PFSK-1 (cell line): ENCODE data around the gene ADGRA1.

Experiments
- FOXP2 ChIP-seq: optimal IDR thresholded peaks from 2 replicates; pipeline ENCODE3; 2011; ENCODE audit warnings: borderline replicate concordance, control low read depth, inconsistent platforms; ENCODE audit not compliant: insufficient read depth; ENCODE audit errors: extremely low read length, extremely low read depth
- POLR2AphosphoS5 ChIP-seq: IDR thresholded peaks from 2 replicates; pipeline ENCODE4 v1.6.1; 2012; ENCODE audit warnings: low read depth, mild to moderate bottlenecking, control low read depth, low read length, moderate library complexity
- REST ChIP-seq, 2 experiments: IDR thresholded peaks; 2 replicates each; pipeline versions ENCODE4 v1.6.1 to v1.8.0; 2011 to 2012; ENCODE audit warnings: low read depth in 2 of 2, low read length in 2 of 2, control low read depth in 1 of 2, inconsistent platforms in 1 of 2, mild to moderate bottlenecking in 1 of 2, moderate library complexity in 1 of 2; ENCODE audit not compliant: insufficient read depth in 1 of 2
- SIN3A ChIP-seq: IDR thresholded peaks from 2 replicates; pipeline ENCODE4 v1.6.1; 2012; ENCODE audit warnings: mild to moderate bottlenecking, low read length, moderate library complexity, borderline replicate concordance; ENCODE audit not compliant: insufficient read depth
- TAF1 ChIP-seq: IDR thresholded peaks from 2 replicates; pipeline ENCODE4 v1.6.1; 2012; ENCODE audit warnings: low read length, control low read depth, borderline replicate concordance; ENCODE audit not compliant: insufficient read depth

ADGRA1 gene

GRCh38 chr10:133165556-133166503 lies 78.1 kb downstream of the ADGRA1 start:
- TF ChIP-seq FOXP2 = no peak
- TF ChIP-seq SIN3A = no peak
- TF ChIP-seq TAF1 = no peak
- TF ChIP-seq REST (IDR thresholded peaks at IDR 0.05; ENCODE audit: insufficient read depth in 1 of 2, low read depth in 2 of 2, low read length in 2 of 2) = no peak
- TF ChIP-seq POLR2AphosphoS5 = no peak

GRCh38 chr10:133166504-133166827 lies 78.7 kb downstream of the ADGRA1 start:
- TF ChIP-seq TAF1 = no peak
- no peak for TF ChIP-seq FOXP2
- TF ChIP-seq SIN3A = no peak
- TF ChIP-seq REST (IDR thresholded peaks at IDR 0.05; ENCODE audit: insufficient read depth in 1 of 2, low read depth in 2 of 2, low read length in 2 of 2) = no peak

GRCh38 chr10:133166828-133167692 lies 79.3 kb downstream of the ADGRA1 start:
- TF ChIP-seq SIN3A = no peak
- no peak for TF ChIP-seq FOXP2
- TF ChIP-seq POLR2AphosphoS5 = no peak
- TF ChIP-seq REST (IDR thresholded peaks at IDR 0.05; ENCODE audit: insufficient read depth in 1 of 2, low read depth in 2 of 2, low read length in 2 of 2) = no peak
- TF ChIP-seq TAF1 = no peak

GRCh38 chr10:133167693-133168616 lies 80.2 kb downstream of the ADGRA1 start:
- TF ChIP-seq FOXP2 = no peak
- no peak for TF ChIP-seq POLR2AphosphoS5
- no peak for TF ChIP-seq REST (IDR thresholded peaks at IDR 0.05; ENCODE audit: insufficient read depth in 1 of 2, low read depth in 2 of 2, low read length in 2 of 2)
- no peak for TF ChIP-seq TAF1
- TF ChIP-seq SIN3A = no peak
